HG02623 (cell line): ENCODE measurements around the gene CTNND2.

ENCODE experiments used
- ATAC-seq: cut with Tn5 transposase; IDR thresholded peaks from one replicate; pipeline ENCODE4 v1.9.1; 2021; ENCODE audit warnings: moderate library complexity; ENCODE audit not compliant: unreplicated experiment

The CTNND2 gene

DNA sequence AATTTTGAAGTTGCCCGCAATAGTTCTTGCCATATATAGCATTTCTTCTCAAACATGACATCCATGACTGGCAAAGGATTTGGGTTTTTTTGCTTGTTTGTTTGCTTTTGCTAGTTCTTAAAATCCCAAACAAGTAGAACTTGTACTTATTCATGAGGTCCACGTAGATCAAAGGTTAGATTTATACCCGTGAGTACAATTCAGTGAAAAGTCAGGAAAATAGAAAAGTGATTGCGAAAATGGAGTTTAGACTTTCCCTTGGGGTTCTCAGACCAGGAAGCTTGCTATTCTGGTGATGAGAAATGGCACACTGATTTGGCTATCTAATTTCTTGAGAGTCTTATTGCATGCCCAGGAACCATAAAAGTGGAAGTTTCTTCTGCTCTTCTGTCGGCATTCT is 304.7 kb downstream of the CTNND2 start:
- no peak for ATAC-seq

- no peak for ATAC-seq
Observed at GRCh38 chr5:11596657-11597071, 307.6 kb downstream of the CTNND2 start.

- no peak for ATAC-seq
Observed at GRCh38 chr5:11596185-11596584, 308.1 kb downstream of the CTNND2 start.

DNA sequence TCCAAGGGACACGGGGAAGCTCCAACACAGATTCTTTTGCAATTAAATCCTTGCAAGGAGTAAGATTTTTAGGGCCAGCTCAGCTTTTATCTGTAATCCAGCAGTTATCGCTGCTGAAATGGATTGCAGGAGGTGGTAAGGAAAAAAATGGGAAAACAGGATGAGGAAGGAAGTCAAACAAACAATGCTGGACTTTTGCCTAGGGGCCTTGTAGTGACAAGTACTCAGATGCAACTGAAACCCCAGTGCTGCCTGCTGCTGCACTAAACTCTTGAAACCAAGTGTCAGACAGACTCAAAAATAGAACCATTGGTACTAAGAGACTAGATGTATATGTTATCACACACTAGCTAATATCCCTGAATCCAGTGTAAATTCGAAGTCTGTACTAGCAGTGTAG is 309.2 kb downstream of the CTNND2 start:
- ATAC-seq, result no peak

- no peak for ATAC-seq
Observed at GRCh38 chr5:11594021-11594420, 310.2 kb downstream of the CTNND2 start.

- no peak for ATAC-seq
Observed at GRCh38 chr5:11590475-11590874, 313.8 kb downstream of the CTNND2 start.

DNA sequence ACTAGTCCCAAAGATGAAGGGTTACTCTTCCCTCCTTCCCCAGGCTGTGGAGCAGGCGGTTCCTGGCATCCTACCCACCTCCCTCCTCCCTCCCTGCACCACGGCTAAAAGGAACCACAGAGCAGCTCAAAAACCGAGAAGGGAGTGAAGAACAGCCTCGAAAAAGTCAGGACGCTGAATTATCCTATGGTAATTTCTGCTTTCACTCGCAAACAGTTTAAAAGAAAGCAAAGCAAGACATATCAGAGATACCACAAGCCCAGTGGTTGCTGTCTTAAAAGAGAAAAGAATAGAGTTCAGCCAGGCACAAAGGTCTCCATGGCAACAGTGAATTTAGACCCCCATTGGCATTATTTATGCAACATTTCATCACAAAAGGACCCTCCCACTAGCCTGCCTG is 315.4 kb downstream of the CTNND2 start:
- ATAC-seq, result no peak

DNA sequence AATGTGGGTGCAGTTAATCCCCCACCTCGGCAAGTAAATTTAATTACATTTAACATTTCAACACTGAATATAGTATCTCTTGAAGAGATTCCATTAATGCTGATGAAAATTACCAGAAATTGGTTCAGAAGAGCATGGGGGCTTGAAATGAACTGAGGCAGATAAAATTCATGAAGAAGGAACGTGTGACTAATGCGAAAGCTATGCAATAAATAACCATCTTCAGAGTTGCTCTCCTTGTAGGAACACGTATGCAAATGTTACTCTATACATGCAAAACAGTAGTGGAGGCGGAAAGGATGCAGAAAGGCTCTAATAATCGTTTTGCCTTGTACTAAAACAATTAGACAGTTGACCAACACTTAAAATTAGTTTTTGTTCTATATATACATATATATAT is 320.2 kb downstream of the CTNND2 start:
- no peak for ATAC-seq

DNA sequence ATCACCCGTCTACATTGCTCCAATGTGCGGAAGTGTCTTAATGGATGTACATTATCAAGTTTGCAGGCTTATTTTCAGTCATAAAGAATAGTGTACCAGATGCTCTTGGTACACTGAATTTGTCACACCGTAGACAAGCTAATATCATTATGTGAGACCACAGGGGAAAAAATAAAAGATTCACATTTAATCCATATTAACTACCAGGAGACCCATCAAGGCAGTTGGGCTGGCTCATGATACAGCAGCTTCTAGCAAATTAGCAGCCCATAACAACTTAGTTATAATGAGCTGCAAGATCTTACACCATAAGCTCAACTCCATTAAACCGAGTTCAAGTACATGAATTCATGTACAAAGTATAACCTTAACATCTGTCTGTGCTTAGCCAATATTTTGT is 324.9 kb downstream of the CTNND2 start:
- ATAC-seq, result no peak

GRCh38 chr5:11574787-11575186 is 329.5 kb downstream of the CTNND2 start:
- ATAC-seq, result no peak

DNA sequence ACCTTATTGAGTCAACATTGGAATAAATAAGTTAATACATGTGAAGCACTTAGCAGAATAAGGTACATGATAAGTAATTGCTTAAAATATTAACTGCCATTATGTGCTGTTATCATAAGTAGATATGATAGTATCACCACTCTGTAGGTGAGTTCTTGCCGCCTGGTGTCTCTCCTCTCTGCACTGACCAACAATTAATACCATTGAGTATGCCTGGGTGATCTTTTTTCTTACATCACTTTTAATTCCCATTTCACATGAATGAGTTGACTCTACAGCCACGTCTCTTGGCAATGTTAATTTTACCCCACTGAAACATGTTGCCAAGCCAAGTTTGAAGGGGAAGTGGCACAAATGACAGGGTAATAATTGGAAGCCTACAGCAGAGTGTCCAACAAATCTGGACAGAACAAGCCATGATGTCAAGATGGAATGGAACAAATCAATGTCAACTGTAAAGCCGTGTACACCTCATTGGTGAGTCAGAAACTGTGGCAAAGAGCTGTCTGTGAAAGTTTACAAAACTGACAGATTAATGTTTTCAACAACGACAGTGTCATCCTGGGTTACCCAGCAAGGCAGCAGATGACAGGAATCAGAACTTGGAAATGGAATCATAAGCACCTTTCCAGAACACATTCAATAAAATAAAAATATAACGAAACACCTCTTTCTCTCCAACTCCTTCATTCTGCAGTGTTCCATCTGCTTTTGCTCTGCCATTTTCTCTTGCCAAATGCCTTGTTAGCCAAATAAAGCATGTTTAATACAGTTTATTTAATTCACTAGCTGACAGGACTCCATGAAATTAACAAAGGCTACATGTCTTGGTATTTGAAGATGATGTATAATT is 330.9 kb downstream of the CTNND2 start:
- no peak for ATAC-seq

DNA sequence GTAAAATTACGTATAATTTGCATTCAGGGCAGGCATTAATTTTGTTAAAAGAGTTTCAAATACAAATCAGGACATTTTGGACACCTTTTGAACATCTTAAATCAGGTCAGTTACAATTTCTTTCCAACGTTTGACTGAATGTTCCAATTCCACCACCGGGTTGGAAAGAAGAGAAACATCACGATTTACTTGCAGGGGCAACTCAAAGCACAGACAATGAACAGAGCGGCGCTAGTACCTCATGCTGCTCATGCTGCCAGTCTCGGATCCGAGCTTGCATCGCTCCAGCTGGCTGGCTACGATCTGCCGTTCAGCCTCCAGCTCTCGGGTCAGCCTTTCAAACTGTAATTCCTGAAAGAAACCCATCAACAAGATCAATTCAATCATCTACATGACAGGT is 339.5 kb downstream of the CTNND2 start:
- no peak for ATAC-seq

GRCh38 chr5:11563822-11564221 is 340.4 kb downstream of the CTNND2 start:
- no peak for ATAC-seq

DNA sequence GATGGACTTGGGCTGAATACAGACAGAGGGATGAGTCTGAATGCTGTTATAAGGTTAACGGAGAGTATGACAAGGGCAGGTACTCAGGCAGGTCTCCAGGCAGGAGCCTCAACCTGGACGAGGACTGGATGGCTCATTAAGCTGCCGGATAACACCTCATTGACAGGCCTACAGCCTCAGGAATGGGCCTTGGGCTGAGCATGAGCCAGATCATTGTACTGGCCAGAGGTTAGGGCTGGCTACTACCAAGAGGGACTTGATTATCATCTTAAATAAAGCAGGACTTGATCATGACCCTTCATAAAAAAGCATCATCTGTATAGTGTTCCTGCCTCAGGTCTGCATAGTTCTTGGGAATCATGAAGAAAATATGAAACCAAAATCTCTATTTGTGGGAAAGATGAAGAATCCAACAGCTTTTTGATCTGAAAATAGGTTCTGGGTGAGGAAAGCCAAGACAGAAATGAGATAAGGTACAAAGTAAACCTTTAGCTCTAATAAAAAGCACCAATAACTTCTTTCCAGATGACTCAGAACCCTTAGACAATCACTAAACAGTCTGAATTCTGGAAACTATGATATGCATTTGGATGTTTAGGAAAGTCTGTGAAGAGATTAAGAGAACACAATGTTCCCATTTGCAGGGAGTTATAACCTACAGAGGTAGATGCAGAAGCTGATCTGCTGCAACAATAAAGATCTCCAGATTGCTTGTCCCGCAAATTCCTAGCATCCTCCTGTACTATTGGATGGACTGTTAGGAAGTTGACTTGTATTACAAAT is 343.1 kb downstream of the CTNND2 start:
- ATAC-seq, result no peak

GRCh38 chr5:11557063-11557462 is 347.2 kb downstream of the CTNND2 start:
- no peak for ATAC-seq

DNA sequence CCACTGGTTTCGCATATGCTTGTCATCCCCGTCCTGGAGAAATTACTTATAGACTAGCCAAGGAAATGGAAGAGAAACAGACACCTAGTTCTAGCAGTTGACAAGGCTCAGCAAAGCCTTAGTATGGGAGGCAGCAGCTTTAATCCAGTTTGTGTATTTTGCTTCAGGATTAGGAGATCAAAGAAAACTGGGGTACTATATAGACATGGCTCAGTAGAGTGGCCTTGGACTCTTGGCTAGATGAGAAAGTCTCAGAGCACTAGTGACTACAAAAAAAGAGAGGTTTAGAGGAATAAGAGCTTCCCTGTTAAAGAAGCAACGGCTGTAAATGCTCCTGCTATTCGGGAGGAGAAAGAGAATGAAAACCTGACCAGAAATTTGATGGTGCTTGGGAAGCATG is 349.1 kb downstream of the CTNND2 start:
- ATAC-seq, result no peak

DNA sequence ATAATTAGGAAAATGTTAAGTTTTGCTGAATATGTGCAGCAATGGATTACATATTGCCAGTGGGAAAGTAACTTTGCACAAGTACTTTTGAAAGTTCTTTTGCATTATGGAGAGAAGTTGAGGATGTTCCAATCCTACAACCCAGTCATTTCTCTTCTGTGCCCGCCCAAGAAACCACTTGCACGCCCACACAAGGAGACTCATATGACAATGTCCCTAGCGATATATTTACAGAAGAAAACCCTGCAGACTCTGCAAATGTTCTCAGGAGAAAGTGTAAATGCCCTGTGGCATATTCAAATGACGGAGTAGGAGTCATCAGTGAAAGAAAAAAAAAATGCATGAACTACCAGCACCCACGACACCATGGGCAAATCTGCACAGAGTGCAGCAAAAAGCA is 356.5 kb downstream of the CTNND2 start:
- ATAC-seq, result no peak

DNA sequence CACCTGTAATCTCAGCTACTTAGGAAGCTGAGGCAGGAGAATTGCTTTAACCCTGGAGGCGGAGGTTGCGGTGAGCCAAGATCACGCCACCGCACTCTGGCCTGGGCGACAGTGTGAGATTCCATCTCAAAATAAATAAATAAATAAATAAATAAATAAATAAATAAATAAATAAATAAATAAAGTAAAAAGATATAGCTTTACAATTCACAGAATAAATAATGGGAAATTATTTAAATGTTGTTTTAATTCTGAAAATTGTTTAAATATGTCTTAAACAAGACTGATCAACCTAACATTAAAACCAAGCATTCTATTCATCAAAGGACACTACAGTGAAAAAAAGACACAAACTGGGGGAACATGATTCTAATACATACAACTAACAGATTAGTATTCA is 357.1 kb downstream of the CTNND2 start:
- no peak for ATAC-seq

DNA sequence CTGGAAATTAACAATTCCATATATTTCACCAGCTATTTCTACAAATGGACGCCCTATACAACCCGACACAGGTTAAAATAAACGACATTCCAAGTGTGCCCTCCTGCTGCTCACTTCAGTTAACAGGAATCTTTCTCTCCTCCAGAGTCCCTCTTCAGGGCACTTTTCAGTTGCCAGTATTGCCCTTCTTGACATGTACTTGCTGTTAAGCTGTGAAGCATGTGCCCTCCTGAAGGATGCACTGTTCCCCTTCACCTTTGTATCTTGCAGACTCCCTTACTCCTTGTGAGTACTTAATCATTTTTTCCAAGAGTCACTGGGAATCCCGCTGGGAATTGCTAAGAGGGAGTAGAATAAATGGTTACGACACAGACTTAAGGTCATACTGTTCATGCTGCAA is 364.1 kb downstream of the CTNND2 start:
- ATAC-seq, result no peak

DNA sequence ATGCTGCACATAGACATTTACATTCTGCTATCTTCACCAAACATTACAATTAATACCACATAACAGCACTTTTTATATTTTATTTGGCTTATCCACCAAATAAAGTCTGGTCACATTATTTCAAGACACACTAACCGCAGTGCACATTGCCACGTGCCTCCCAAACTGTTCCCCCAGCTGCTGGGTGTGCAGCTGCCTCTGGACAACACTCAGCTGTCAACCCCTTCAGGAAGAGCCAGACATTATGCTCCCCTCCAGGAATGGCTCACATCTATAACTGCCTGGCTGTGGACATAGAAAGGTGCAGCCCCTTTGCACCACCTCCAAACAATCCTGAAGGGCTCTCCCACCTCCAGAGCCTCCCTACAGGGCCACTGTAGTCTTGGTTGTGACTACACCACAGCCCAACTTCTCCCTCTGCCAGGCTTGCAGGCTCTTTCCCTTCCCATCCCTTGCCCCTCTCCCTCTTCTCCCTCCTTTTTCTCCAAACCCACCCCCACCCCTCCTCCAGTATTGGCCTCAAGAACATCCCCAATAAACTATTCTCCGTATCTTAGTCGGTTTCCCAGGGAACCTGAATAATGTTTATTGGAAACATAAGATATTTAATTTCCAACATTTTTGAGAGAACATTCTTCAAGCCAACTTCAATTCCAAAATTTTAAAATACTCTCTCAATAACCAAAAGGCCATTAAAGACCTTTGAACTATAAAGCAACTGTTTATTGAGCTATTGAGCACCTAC is 372.3 kb downstream of the CTNND2 start:
- no peak for ATAC-seq

DNA sequence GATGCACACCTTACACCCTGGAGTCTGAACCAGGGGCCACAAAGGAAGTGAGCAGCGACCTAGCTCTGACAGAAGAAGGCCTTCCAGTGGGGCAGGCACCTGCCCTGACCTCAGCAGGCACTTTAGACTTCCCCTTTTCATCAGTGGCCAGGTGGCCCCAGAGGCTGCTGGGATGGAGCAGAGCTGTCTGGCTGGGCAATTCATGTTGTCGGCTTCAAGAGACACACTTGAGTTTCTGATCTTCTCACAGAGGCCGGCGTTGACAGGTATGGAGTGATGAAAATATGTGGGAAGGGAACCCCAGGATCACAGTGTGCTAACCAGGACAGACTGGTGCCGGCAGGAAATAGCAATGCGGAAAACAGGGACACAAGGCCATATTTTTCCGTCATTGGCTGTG is 375.5 kb downstream of the CTNND2 start:
- no peak for ATAC-seq
